HG03558 (cell line): ENCODE measurements around the gene ANGPT4.
A peak's percentile ranks its signal among the peaks of the same experiment; 100 is the strongest.

Experiments
- ATAC-seq: cut with Tn5 transposase; IDR thresholded peaks from one replicate; pipeline ENCODE4 v1.9.1; 2021; ENCODE audit warnings: moderate number of reproducible peaks; ENCODE audit not compliant: unreplicated experiment; ENCODE audit errors: extremely low read depth

ANGPT4 gene

DNA sequence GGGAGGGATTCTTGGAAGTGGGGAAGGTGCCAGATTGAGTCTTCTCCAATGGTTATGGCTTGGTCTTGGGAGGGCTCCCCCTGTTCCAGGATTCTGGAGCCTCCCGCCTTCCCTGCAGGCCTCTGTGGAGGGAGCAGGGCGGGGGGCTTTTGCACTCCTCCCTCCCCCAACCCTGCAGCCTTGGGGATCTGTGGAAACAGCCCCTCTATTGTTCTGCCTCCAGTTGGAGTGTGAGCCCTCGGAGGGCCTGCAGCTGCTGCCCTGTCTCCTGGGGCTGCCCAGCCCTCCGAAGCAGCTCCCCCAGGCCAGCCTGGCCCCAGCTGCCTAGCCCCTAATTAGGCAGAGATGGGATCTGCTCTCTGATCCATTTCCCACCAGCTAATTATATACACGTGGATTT is 67.9 kb downstream of the ANGPT4 start:
- ATAC-seq = no peak

DNA sequence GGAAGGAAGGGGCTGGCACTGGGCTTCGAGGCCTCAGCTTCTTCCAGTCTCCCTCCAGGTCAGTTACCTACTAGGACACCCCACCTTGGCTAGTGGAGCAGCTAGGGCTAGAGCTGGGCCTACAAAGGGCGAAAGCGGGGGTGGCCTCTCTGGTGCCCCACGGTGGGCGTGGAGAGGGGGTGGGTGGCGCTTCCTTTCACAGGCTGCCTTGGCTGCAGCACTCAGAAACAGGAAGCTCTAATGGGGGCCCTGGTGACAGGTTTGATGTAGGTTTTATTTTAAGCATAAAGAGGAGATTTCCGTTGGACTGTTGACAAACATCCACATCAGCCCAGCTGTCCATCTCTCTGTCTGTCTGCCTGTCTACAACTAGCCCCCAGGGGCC is 69.2 kb downstream of the ANGPT4 start:
- no peak for ATAC-seq

DNA sequence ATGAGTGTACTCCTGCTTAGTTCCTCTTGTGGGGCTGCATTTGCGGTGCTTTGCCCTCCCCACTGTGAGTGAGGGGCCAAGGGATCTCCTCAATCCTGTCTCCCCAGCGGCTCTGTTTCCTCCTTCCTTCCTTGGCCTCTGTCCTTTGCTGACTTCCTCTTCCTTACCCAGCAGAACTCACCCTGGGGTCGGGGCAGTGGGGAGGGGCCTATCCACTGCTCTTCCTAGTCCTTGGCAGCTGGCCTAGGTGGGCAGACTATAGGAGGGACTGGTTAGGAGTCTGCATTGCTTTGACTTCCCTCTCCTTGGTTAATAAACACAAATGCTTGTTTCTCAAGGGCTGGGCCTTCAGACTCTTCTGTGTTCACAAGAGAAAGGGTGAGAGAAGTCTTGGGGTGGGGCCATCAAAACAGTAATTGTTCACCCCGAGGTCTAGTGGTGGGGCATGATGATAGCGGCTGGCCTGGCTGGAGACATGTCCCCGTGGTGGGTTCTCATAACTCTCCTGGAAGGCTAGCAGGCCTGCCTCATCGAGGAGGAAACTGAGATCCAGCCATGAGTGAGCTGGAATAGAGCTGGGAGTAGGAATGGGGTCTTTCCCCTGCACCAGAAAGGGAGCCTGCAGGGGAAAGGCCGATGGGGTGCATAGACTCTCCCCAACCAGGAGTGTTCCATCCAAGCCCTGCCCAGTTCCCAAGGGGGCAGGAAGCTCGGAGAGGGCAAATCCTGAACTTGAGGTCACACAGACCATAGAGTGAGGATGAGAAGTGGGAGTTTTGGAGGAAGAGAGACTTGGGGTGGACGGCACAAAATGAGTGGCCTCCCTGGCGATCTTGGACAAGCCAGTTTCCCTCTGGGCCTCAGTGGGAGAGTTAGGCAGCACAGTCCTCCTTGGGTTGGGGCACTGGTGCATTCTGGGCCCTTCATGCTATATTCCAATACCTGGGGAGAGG is 69.9 kb downstream of the ANGPT4 start:
- no peak for ATAC-seq

DNA sequence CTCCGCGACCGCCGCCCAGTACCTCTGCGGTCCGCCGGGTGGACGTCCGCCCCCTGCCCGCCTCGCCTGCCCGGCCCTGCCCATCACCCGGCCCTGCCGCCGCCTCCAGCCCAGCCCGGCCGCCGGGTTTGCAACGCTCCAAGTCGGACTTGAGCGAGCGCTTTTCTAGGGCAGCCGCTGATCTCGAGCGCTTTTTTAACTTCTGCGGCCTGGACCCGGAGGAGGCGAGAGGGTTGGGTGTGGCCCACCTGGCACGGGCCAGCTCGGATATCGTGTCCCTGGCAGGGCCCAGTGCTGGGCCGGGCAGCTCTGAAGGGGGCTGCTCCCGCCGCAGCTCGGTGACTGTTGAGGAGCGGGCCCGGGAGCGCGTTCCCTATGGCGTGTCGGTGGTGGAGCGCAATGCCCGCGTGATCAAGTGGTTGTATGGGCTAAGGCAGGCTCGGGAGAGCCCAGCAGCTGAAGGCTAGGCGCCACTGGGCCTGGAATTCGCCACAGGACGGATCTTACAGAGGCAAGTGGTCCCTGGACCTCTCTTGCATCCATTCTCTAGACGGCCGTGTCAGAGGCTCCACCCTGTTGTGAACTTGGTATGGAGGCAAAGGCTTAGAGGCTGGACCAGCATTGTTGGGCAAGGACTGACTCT is 70.8 kb downstream of the ANGPT4 start:
- no peak for ATAC-seq

DNA sequence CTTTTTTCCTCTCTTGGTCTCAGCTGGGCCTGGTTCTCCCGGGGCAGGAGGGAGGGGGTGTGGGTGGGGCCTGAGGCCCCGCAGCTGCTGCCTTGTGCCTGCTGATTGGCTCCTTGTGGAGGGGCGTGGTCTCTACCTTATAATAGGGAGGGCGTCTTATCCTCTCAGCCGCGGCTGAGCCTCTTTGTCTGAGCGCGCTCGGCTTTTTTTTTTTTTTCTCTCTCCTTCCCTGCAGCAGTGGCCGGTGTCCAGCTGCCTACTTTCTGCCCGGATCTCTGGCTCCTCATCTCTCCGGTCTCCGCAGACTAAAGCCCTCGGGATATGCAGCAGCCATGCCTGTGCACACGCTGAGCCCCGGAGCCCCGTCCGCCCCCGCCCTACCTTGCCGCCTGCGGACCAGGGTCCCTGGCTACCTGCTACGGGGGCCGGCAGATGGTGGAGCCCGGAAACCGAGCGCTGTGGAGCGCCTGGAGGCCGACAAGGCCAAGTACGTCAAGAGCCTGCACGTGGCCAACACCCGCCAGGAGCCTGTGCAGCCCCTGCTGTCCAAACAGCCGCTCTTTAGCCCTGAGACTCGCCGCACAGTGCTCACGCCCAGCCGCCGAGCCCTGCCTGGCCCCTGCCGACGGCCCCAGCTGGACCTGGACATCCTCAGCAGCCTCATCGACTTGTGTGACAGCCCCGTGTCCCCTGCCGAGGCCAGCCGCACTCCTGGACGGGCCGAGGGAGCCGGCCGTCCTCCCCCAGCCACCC is 71.5 kb downstream of the ANGPT4 start:
- no peak for ATAC-seq

DNA sequence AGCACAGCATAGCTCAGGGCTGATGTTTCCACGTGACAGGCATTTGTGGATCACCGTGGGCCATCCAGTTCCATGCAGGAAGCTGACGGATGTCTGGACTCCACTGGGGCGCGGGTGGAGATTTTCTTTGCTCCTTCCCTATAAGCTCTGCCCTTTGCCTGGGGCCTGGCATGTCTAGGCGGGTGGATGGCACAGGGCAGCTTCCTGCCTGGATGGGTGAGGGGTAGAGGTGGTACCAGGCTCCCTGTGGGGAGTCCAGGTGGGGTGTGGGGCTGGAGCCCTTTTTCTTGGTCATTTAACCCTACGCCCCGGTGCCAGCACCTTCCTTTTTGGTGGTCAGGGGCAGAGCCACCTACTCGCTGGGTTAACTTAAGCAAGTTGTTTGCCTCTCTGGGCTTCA is 72.2 kb downstream of the ANGPT4 start:
- no peak for ATAC-seq

DNA sequence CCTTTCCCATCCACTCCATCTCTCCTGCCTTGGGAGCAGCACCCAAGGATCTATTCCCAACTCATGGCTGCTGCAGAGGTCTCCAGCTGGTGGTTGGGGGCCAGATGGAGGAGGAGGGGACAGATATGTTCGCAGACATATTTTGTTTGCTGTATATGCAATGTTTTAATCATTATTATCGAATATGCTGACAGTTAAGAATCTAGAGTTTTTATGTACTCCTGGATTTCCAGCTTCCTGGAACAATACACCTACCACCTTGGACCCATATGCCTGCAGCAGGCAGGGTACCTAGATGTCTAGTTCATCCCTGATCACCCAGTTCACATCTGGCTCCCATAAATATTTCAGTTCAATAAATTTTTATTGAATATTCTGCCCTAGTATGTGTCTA is 73.6 kb downstream of the ANGPT4 start:
- ATAC-seq = no peak

DNA sequence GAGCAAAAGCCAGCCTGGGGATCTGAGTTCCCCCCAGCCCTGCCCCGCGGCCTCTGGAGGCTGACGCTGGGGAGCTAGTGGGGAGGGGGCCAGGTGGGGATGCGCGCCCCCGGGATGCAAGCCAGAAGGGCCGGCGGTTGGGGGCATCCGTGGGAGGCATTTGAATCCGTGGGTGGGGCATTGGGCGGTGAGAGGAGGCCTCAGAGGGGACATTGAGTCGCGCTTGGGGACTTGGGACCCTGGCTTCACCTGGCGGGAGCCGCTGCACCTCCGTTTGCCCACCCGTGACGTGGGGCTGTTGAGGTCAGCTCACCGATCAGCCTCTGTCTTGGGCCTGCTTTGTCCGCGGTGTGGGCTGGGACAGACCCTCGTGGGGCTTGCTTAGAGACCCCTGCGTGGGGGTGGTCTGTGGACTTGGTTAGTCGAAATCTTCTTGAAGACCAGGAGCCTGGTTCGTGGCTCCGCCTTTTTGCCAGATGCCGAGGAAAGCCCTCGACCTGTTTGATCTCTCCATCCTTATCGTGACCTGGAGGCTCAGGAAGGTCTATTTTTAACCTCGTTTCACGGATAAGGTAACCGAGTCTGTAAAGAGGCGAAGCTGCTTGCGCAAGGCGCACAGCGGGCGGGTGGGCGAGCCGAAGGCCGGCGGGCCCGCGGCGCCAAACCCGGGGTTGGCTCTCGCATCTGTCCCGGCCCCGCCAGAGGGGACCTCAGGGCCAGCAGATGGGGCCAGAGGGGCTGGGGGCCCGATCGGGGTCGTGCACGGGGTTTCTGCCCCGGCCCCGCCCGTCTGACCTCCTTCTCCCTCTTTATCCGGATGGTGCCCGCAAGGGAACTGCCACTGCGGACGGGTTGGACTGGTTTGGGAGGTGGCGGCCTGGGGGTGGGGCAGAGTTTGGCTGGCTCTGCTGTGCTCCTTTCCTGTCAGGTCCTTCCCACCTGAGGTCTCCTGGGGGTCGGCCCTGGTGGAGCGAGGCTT is 74.3 kb downstream of the ANGPT4 start:
- no peak for ATAC-seq

DNA sequence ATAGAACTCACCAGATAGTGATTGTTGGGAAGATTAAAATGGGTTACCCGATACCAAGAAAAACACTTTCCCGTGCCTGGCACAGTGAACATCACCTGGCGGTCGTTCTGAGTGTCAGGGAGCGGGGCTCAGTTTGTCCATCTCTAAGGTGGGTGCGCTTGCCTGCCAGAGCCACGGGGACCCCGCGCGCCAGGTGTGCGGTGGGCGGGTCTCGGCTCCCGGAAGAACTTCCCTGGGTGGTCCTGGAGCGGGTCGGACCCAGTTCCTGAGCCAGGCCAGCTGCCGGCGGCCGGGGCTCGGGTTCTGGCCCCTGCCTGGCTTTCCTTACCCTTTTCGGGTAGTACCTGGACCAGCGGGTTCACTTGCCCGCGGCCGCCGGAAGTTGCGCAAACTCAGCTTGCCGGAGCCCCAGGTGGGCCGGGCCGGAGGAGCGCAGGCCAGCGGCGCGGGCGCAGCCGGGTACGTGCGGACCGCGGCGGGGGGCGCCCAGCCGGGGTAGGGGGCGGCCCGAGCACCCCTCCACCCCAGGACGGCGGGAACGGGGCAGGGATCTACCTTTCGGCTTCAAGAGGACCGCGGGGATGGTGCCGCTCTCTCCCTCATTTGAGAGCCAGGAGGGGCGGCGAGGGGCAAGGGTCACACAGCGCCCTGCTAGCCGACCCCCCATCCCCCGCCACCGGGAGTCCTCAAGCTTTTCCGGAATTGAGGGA is 75.1 kb downstream of the ANGPT4 start:
- no peak for ATAC-seq

DNA sequence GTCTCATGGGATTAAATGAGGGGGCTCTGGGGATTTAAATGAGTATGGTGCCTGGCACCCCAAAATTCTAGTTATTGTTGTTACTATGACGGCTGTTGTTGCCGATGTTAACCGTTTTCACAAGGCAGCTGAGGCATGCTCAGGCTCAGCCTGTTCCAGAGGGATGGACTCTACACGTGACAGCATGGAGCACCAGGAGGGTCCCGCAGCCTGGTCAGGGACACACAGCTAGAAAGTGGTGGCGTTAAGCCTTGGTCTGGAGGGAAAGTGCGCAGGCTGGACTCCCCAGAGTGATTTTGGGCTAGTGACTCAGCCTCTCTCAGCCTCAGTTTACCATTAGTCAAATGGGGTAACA is 75.7 kb downstream of the ANGPT4 start:
- no peak for ATAC-seq

DNA sequence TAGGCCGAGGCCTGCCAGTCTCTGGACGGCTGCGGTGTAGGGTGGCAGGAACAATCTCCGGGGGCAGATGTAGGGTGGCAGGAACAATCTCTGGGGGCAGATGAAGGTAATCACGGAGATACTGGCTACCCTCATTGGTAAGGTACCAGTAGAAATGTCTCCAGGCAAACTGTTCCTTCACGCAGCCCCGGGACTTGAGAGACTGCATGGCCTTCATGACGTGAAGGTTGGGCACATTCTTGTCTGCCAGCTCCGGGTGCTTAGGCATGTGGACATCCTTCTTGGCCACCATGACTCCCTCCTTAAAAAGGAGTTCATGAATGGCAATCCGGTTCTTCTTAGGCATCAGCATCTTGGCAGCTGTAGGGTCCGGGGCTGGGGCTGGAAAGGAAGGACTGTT is 76.5 kb downstream of the ANGPT4 start:
- no peak for ATAC-seq

DNA sequence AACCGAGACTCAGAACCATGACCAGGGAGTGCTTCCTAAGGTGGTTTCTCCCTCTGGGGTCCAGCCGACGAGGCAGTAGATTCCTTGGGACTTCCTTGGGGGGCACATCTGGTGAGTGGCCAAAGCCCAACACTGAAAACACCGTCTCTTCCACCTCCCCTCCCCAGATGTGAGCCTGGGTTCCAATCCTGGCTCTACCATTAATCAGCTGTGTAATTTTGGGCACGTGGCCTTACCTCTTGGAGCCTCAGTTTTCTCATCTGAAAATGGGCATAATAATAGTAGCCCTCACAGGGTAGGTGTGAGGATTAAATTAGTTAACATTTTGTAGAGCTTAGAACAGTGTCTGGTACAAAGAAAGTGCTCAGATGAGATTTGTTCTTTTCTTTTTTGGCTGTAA is 77.1 kb downstream of the ANGPT4 start:
- ATAC-seq = no peak

DNA sequence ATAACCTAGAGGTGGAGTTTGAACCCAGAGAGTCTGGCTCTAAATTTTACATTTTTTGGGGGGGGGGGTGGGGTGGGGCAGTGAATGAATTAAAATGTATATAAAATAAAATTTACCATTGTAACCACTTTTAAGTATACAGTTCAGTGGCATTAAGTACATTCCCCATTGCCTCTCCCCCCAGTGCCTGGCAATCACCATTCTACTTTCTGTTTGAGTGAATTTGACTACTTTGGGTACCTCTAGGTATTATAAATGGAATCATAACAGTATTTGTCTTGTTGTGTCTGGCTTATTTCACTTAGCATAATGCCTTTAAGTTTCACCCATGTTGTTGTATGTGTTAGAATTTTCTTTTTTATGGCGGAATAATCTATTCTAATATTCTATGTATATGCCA is 79.9 kb downstream of the ANGPT4 start:
- ATAC-seq = no peak

DNA sequence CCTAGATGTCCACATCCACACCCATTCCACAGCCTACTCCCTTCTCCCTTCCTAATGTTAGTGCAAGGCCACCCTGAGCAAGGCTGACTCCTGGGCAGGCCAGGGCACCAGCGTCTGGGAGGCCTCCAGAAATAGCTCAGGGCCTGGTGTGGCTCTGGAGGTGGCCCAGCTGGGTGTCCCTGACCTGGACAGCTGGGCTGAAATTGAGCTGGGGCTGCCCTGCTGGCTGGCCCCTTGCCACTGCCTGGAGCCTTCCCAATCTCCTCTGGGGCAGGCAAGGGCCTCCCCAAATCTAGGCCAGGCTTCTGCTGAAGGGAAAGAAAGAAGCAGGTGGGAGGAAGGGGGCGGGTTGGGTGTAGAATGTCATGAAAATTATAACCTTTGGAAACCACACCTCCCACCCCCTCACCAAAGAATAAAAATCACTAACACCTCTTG is 80.5 kb downstream of the ANGPT4 start:
- ATAC-seq = no peak

DNA sequence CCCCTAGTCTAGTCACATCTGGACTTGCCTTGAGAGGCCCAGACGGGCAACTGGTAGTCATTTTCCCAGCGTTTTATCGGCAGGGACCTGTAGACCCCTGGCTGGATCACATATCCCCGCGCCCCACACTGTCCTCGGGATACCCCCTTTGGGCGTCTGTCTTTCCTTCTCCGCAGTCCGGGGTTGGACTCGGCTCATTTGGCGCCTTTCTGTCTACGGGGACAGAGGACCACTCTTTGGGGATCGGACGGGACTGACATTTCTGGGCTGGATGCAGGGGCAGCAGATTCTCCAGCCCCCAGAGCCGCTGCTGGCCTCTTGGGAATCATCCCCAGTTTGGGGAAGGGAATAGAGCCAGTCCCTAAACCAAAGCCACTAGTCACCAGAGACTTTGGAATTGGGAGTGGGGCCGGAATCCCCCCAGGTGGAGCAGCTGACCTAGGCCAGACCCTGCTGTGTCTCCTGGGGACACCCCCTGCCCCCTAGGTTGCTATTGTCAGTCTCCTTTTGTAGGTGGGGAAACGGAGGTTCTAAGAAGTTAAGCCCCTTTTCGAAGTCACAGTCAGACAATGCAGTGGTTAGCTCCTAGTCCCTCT is 81.9 kb downstream of the ANGPT4 start:
- no peak for ATAC-seq

DNA sequence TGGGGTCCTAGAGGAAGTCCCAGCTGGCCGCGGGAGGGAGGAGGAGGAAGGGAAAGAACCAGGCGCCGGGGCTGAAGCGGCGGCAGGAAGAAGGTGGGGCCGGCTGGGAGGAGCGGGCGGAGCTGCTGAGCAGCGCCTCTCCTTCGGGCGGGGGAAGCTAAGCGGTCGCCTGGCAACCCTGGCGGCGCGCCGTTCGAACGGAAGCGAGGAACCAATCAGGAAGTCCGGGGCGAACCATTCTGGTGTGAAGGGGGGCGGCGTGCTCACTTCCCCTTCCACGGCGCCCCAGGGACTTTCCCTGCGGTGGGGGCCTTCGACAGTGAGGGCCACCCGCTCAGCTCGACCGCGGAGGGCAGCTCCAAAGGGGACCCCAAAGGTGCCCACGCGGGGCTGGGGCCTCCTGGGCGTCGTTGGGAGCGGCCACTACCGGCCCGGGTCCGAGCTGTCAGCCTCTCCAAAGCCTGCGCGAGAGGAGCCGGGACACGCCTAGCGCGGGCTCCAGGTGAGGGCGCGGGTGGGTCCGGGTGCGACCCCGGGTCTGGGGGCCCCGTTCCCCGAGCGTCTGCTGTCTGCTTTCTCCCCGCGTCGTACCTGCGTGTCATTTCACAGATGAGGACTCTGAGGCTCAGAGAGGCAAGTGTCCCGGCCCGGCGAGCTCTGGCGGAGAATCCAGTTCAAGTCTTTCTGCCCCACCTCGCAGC is 82.5 kb downstream of the ANGPT4 start, which contains the start of gene FAM110A:
TSS of gene FAM110A (plus strand) at position 266 of the 701 bp plus-strand sequence. CDS start 11,090 bp downstream, outside the sequence.
- peak; percentile 83 for ATAC-seq

DNA sequence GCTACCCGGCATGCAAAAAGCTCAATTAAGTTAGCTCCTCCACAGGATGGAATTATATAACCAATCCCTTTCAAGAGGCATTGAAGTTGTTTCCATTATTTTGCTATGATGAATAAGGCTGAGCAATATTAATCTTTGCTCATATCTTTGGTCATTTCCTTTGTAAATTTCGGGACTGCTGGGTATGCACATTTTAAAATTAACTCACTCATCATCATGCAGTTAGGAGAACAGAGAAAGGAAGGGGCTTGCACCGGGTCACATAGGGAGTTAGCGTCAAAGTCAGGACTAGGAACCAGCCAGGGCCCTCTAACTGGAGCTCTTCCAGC is 83.0 kb downstream of the ANGPT4 start:
- no peak for ATAC-seq

DNA sequence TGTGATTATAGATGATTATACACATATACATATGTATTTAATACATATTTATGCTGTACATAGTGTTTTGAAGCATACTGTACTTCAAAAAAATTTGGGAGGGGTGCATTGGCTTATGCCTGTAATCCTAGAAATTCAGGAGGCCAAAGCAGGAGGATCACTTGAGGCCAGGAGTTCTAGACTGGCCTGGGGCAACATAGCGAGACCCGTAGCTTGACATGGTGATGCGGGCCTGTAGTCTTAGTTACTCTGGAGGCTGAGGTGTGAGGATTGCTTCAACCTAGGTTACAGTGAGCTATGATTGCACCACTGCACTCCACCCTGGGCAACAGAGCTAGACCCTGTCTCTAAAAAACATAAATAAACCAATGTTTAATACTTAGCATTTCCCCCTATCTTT is 84.2 kb downstream of the ANGPT4 start:
- ATAC-seq = no peak
